ENCODE measurements around the gene SLC25A18. TPM values are rescaled to one million over a fixed set of nuclear protein-coding genes. Genes with fewer than 3 reads are reported as not detected.

Gene SLC25A18
- total and polyA plus RNA-seq, 2 of the 8 experiments (the other 6 are each of a cell fraction or from before 2014, with no cell fraction given): 2.8 to 2.9 TPM

DNA sequence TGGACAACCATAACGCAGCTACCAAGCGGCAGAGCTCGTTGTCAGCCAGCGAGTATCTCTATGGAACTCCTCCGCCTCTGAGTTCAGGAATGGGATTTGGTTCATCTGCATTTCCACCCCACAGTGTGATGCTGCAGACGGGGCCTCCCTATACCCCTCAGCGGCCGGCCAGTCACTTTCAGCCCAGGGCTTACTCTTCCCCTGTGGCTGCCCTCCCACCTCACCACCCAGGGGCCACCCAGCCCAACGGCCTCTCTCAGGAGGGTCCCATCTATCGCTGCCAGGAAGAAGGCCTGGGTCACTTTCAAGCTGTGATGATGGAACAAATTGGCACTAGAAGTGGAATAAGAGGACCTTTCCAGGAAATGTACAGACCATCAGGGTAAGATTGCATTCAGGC, 14.1 kb upstream of the SLC25A18 start:
- no peaks in the 10 kb centered on the region for H3K27me3 ChIP-seq (replicated peaks in 1 of 4; ENCODE audit: control insufficient read depth in 3 of 4, extremely low read depth in 1 of 4, insufficient read depth in 3 of 4, low read length in 3 of 4)
- H3K9me3 ChIP-seq (ENCODE audit: insufficient read depth in 2 of 2, low read depth in 1 of 2, low read length in 1 of 2): no peaks in the 10 kb centered on the region
- no peak overlapping the region for H2BK12ac ChIP-seq (ENCODE audit: low read depth, low read length)
- H3K27ac ChIP-seq (ENCODE audit: low read depth, low read length): no peak overlapping the region
- no peak overlapping the region for H2AFZ ChIP-seq (ENCODE audit: low read length)
- no peaks in the 10 kb centered on the region; the same call in 1 of the 2 replicates for H3K23me2 ChIP-seq (ENCODE audit: low read depth, low read length)
- no peak overlapping the region for H3K4ac ChIP-seq (replicated peaks; ENCODE audit: insufficient read length, low read depth, low read length)
- H3K36me3 ChIP-seq (ENCODE audit: control insufficient read depth in 2 of 4, insufficient read depth in 4 of 4, low read length in 3 of 4): peaks cover 45 to 82% (median 61%) of the 10 kb centered on the region in 4 experiments
- H3K4me2 ChIP-seq (ENCODE audit: insufficient read depth in 1 of 2, low read depth in 2 of 2, low read length in 2 of 2): no peak overlapping the region
- H3K4me3 ChIP-seq (ENCODE audit: extremely low read depth in 1 of 4, insufficient read depth in 2 of 4, low read depth in 3 of 4, low read length in 4 of 4): no peak overlapping the region
- no peak overlapping the region for H2BK120ac ChIP-seq (replicated peaks; ENCODE audit: low read depth, low read length)
- 0 out of 2 replicates have a peak overlapping the region, but pooled peaks have one; percentile 16 for H4K8ac ChIP-seq (ENCODE audit: extremely low read depth, insufficient read depth, low read length)
- no peak overlapping the region for H2BK20ac ChIP-seq (ENCODE audit: low read length)
- H3K4me1 ChIP-seq (replicated peaks in 1 of 4; ENCODE audit: control insufficient read depth in 3 of 4, insufficient read depth in 4 of 4, low read length in 3 of 4): no peaks in the 10 kb centered on the region
- H3K56ac ChIP-seq (replicated peaks; ENCODE audit: insufficient read length, low read depth, low read length): no peak overlapping the region
- peaks cover 2% of the 10 kb centered on the region; the same call in 1 of the 2 replicates for H3K79me1 ChIP-seq (ENCODE audit: low read depth, low read length)
- no peak overlapping the region for H2BK5ac ChIP-seq (ENCODE audit: low read depth, low read length)
- FAIRE-seq: no peak
- H4K20me1 ChIP-seq (replicated peaks in 1 of 2; ENCODE audit: control insufficient read depth in 1 of 2, insufficient read depth in 2 of 2, low read length in 2 of 2): peaks cover 0 to 6% of the 10 kb centered on the region in 2 experiments
- no peak overlapping the region for H3K9ac ChIP-seq (replicated peaks in 1 of 4; ENCODE audit: extremely low read depth in 1 of 4, low read depth in 3 of 4, low read length in 3 of 4)
- H3K79me2 ChIP-seq (ENCODE audit: control insufficient read depth in 1 of 2, insufficient read depth in 2 of 2, low read length in 2 of 2): peaks cover 0 to 2% of the 10 kb centered on the region in 2 experiments; a peak in 1 of 4 replicates
- 0 out of 2 replicates have a peak overlapping the region, but pooled peaks have one; percentile 13 for H2AK5ac ChIP-seq (ENCODE audit: low read depth, low read length)
- H2BK15ac ChIP-seq (ENCODE audit: low read length): no peak overlapping the region
- no peak overlapping the region for H4K91ac ChIP-seq (replicated peaks; ENCODE audit: insufficient read length, low read length)
- POLR2A ChIA-PET (ENCODE audit: partially characterized antibody): interaction anchor here (1.2 to 2.2 kb wide), 3 partner anchors 10 to 41 kb away, joined by 4 to 5 read pairs (median 5); no protein-coding TSS in a partner anchor
- DNase-seq (ENCODE audit: low read depth in 1 of 2, low spot score in 2 of 2): no peak
- CTCF ChIA-PET (ENCODE audit: partially characterized antibody): interaction anchor here (3.7 kb wide), 1 partner anchor 10 kb away, joined by 14 read pairs; no protein-coding TSS in a partner anchor
- H4K5ac ChIP-seq (ENCODE audit: insufficient read length, low read depth, low read length): no peak overlapping the region
- H3K23ac ChIP-seq (ENCODE audit: insufficient read length): no peak overlapping the region
- no peak overlapping the region for H3K18ac ChIP-seq (ENCODE audit: extremely low read depth, low read length)
- no peak overlapping the region for H3K14ac ChIP-seq (ENCODE audit: insufficient read length)
- WGBS, 2 experiments (ENCODE audit: extremely low coverage in 1 of 2, insufficient coverage in 1 of 2, insufficient read length in 1 of 2, insufficient replicate concordance in 2 of 2, low coverage in 1 of 2, low lambda C conversion rate in 2 of 2, missing lambda C conversion rate in 1 of 2): 96% methylated on average over 10 of the region's 10 CpGs; no CpG with 5 or more reads in 1 of the 2 experiments
- TF ChIP-seq BRCA1 (IDR thresholded peaks at IDR 0.05; ENCODE audit: low read depth, low read length): no peak
- TF ChIP-seq CREB1 (IDR thresholded peaks at IDR 0.05): no peak
- no peak for TF ChIP-seq GABPA (IDR thresholded peaks at IDR 0.05; ENCODE audit: borderline replicate concordance, insufficient read depth, low read length)
- no peak for TF ChIP-seq KDM5A (IDR thresholded peaks at IDR 0.05; ENCODE audit: low read length)
- TF ChIP-seq SIX5 (IDR thresholded peaks at IDR 0.05; ENCODE audit: low read depth, low read length): no peak
- TF ChIP-seq SIRT6 (IDR thresholded peaks at IDR 0.05; ENCODE audit: low read length): no peak
- no peak for TF ChIP-seq EP300 (IDR thresholded peaks at IDR 0.05; ENCODE audit: borderline replicate concordance in 1 of 2, low read depth in 2 of 2, low read length in 2 of 2)
- TF ChIP-seq PHF8 (conservative IDR thresholded peaks at IDR 0.05; ENCODE audit: low read depth, low read length): no peak
- no peak for TF ChIP-seq BACH1 (IDR thresholded peaks at IDR 0.05; ENCODE audit: low read length)
- no peak for TF ChIP-seq JUND (IDR thresholded peaks at IDR 0.05; ENCODE audit: low read length)
- no peak for TF ChIP-seq NANOG (IDR thresholded peaks at IDR 0.05; ENCODE audit: insufficient read depth, low read depth, low read length, poor library complexity, severe bottlenecking)
